Calu3 (cell line): ENCODE results near the gene WWOX. TPM values are rescaled to one million over a fixed set of nuclear protein-coding genes. Genes with fewer than 3 reads are reported as not detected.

Source experiments
- BruUV-seq: library from RNA; stranded (reverse); fragments of 400-500 nt; replicated peaks from 2 replicates; lab custom pipeline; 2021; lab: Mats Ljungman, UMichigan
- CTCF ChIA-PET: fragments of 300-600 bp; sonication (Branson Sonifier 250); formaldehyde crosslinking; loops from one replicate; lab custom pipeline; 2022; ENCODE audit warnings: antibody characterized with exemption; lab: Charles Lee
- DNase-seq: peaks from one replicate; pipeline ENCODE4 v3.0.0; 2022
- H3K27ac Mint-ChIP-seq: one replicate; pipeline ENCODE4 v1.8.0; 2022; ENCODE audit warnings: mixed read lengths; ENCODE audit not compliant: unreplicated experiment
- H3K27me3 Mint-ChIP-seq: one replicate; pipeline ENCODE4 v1.8.0; 2022; ENCODE audit warnings: mixed read lengths; ENCODE audit not compliant: unreplicated experiment
- H3K36me3 Mint-ChIP-seq: one replicate; pipeline ENCODE4 v1.8.0; 2022; ENCODE audit warnings: mild to moderate bottlenecking, moderate library complexity, mixed read lengths; ENCODE audit not compliant: insufficient read depth, unreplicated experiment
- H3K4me1 Mint-ChIP-seq: one replicate; pipeline ENCODE4 v1.8.0; 2022; ENCODE audit warnings: mild to moderate bottlenecking, low read depth, mixed read lengths; ENCODE audit not compliant: unreplicated experiment
- H3K4me3 Mint-ChIP-seq: one replicate; pipeline ENCODE4 v1.8.0; 2022; ENCODE audit warnings: mild to moderate bottlenecking, low read depth, moderate library complexity, mixed read lengths; ENCODE audit not compliant: unreplicated experiment
- H3K9me3 Mint-ChIP-seq: one replicate; pipeline ENCODE4 v1.8.0; 2022; ENCODE audit warnings: low read depth, mixed read lengths; ENCODE audit not compliant: unreplicated experiment
- CTCF ChIP-seq: fragments of 200-600 bp; IDR thresholded peaks from one replicate; pipeline ENCODE4 v1.8.0; 2022; ENCODE audit warnings: antibody characterized with exemption; ENCODE audit not compliant: unreplicated experiment
- intact Hi-C: fragments of 100-400 bp; cut with micrococcal nuclease; formaldehyde crosslinking; loops from one replicate; pipeline ENCODE4 v1.10.0; 2022; ENCODE audit not compliant: unreplicated experiment
- total RNA-seq: library from RNA; stranded (reverse); gene quantifications from 2 replicates; pipeline ENCODE4 v1.2.3, GENCODE V29; 2022

WWOX gene
- total RNA-seq, 1 experiment from 2014 or later, result 33.5 TPM

DNA sequence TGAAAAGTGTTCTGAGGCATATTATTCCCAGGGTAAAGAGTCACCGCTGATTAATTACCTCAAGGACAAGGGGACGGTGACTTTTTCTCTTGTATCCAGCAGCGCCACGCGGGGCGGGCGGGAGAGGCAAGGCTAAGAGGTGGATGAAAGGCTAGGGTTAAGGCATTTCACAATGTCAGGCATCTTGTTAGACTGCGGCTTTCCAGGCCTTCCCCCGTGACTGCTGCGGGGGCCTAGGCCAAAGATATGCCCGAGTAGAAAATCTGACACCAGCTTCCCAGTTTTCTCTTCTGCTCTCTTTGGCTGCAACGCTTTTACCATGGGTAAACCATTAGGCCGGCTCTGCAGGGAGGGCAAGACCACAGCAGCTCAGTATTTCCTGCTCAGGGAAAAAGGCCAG is 802.9 kb downstream of the WWOX start:
- Mint-ChIP-seq H3K9me3 (peaks cover 2% of the 10 kb centered on the region), H3K27ac (no peak overlapping the region), H3K4me1 (no peaks in the 10 kb centered on the region), H3K27me3 (no peaks in the 10 kb centered on the region), H3K36me3 (no peaks in the 10 kb centered on the region), H3K4me3 (no peak overlapping the region)
- BruUV-seq, result no TSS peak
- CTCF ChIA-PET, result no interaction called here
- no peak for DNase-seq
- intact Hi-C loops, result no loop called here
- no peak for TF ChIP-seq CTCF

- H3K4me1 Mint-ChIP-seq, result no peaks in the 10 kb centered on the region
- no peak overlapping the region for H3K4me3 Mint-ChIP-seq
- CTCF ChIA-PET, result interaction anchor here (0.6 kb wide), 1 partner anchor 446 kb away, joined by 3 read pairs; no protein-coding TSS in a partner anchor
- no peaks in the 10 kb centered on the region for H3K27me3 Mint-ChIP-seq
- H3K36me3 Mint-ChIP-seq, result no peaks in the 10 kb centered on the region
- BruUV-seq, result no TSS peak
- no peak for TF ChIP-seq CTCF
- H3K9me3 Mint-ChIP-seq, result peaks cover 5% of the 10 kb centered on the region
- intact Hi-C loops, result no loop called here
- no peak for DNase-seq
- no peak overlapping the region for H3K27ac Mint-ChIP-seq
Observed at GRCh38 chr16:78903237-78903636, 803.8 kb downstream of the WWOX start.

DNA sequence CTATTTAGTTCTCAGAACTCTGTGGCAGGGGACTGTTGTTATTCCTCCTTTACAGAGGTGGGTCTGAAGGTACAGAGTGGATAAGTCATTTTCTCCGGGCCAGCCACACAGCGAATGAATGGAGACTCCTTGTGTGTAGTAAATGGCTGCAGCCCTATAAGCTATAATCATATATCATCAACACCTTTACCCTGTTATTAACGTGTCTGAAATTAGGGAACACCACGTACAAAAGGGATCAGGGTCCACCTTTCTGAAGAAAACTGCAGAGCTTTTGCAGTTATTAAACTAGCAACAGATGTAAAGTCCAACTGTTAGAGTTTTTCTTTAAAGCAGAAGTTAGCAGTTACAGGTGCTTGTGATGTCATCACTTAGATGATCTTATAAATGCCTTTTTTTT is 804.4 kb downstream of the WWOX start:
- H3K4me1 Mint-ChIP-seq, result no peaks in the 10 kb centered on the region
- CTCF ChIA-PET, result interaction anchor here (0.7 kb wide), 1 partner anchor 988 kb away, joined by 8 read pairs; no protein-coding TSS in a partner anchor
- no peak for DNase-seq
- H3K27me3 Mint-ChIP-seq, result no peaks in the 10 kb centered on the region
- H3K4me3 Mint-ChIP-seq, result no peak overlapping the region
- no peak for TF ChIP-seq CTCF
- no peaks in the 10 kb centered on the region for H3K36me3 Mint-ChIP-seq
- no TSS peak for BruUV-seq
- intact Hi-C loops, result no loop called here
- peaks cover 8% of the 10 kb centered on the region for H3K9me3 Mint-ChIP-seq
- no peak overlapping the region for H3K27ac Mint-ChIP-seq

DNA sequence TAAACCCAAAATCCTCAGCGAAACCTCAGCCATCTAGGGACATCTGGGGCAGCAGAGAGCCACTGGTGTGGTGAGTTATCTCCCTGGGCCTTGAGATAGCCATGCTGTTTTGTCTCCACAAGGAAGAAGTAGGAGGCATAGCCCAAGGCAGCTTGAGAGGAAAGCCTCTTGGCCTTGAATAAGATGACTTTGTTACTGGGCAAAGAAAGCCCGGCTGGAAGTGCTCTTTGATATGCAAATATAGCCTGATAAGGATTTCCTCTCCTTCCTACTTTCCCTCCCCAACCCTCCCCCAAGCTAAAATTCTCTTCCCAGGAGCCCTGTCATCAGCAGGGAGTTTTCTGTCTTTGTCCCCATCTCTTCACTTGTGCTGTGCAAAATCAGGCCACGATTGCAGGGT is 806.7 kb downstream of the WWOX start:
- Mint-ChIP-seq H3K4me3 (no peak overlapping the region), H3K4me1 (no peaks in the 10 kb centered on the region), H3K27me3 (no peaks in the 10 kb centered on the region), H3K9me3 (peaks cover 11% of the 10 kb centered on the region), H3K36me3 (no peaks in the 10 kb centered on the region), H3K27ac (no peak overlapping the region)
- no peak for DNase-seq
- CTCF ChIA-PET, result no interaction called here
- BruUV-seq, result no TSS peak
- TF ChIP-seq CTCF, result no peak
- intact Hi-C loops, result no loop called here
